ENCODE results near the gene PRORP. TPM values are rescaled to one million over a fixed set of nuclear protein-coding genes. Genes with fewer than 3 reads are reported as not detected.
"Not testable (repeated sequence)": the region's sequence is repeated elsewhere in the genome, so short reads cannot be mapped to it uniquely, and the experiment has no call there.

The PRORP gene
- total and polyA plus RNA-seq, 11 donors: 8.3 to 25.8 (median 21.1) TPM

- WGBS, 4 donors: 91 to 94% (median 94%) methylated on average over 3 of the region's 3 CpGs
- no peaks in the 10 kb centered on the region for H3K9me3 ChIP-seq
- no peak for DNase-seq
- H3K36me3 ChIP-seq: peaks cover 0 to 7% (median 0%) of the 10 kb centered on the region in 9 donors
- no peak overlapping the region for H3K4me3 ChIP-seq
- no peak for TF ChIP-seq CTCF (IDR thresholded peaks at IDR 0.05)
- TF ChIP-seq POLR2A (IDR thresholded peaks at IDR 0.05): no peak
- ATAC-seq: no peak
- H3K27me3 ChIP-seq: no peaks in the 10 kb centered on the region
- H3K4me1 ChIP-seq: no peaks in the 10 kb centered on the region
- H3K27ac ChIP-seq: no peak overlapping the region
- intact Hi-C loops (cut with DNase I): loop anchor here in 3 of 10 donors (10.0 kb wide), 3 partner anchors 67 to 537 kb away; no protein-coding TSS in a partner anchor
Measured at GRCh38 chr14:35147711-35148110, 25.4 kb downstream of the PRORP start.

GRCh38 chr14:35149239-35149638 is 26.9 kb downstream of the PRORP start:
- H3K36me3 ChIP-seq: peaks cover 0 to 6% (median 0%) of the 10 kb centered on the region in 9 donors
- no peak overlapping the region for H3K27ac ChIP-seq
- H3K4me1 ChIP-seq: peaks cover 0 to 4% (median 0%) of the 10 kb centered on the region in 12 donors
- DNase-seq (no peak), ATAC-seq (no peak)
- no peak for TF ChIP-seq CTCF (IDR thresholded peaks at IDR 0.05)
- TF ChIP-seq POLR2A (IDR thresholded peaks at IDR 0.05): no peak
- WGBS, 4 donors: 95 to 99% (median 98%) methylated on average over 4 of the region's 4 CpGs
- no peaks in the 10 kb centered on the region for H3K27me3 ChIP-seq
- intact Hi-C loops (cut with DNase I): loop anchor here in 3 of 10 donors (10.0 kb wide), 3 partner anchors 66 to 536 kb away; no protein-coding TSS in a partner anchor
- H3K4me3 ChIP-seq: no peak overlapping the region
- no peaks in the 10 kb centered on the region for H3K9me3 ChIP-seq

GRCh38 chr14:35152531-35152930 is 30.2 kb downstream of the PRORP start:
- peaks cover 0 to 34% (median 2%) of the 10 kb centered on the region in 12 donors for H3K4me1 ChIP-seq
- H3K27ac ChIP-seq; H3K36me3 ChIP-seq; H3K27me3 ChIP-seq; H3K4me3 ChIP-seq; ATAC-seq; H3K9me3 ChIP-seq; intact Hi-C loops (cut with DNase I): not testable (repeated sequence)
- DNase-seq: peak in 1 of 5 donors; percentile 54
- WGBS, 4 donors: 97 to 98% (median 98%) methylated on average over 19 to 35 of the region's 35 CpGs

- no peak for ATAC-seq
- WGBS, 4 donors: 75 to 79% (median 77%) methylated on average over 2 of the region's 2 CpGs
- no peak overlapping the region for H3K27ac ChIP-seq
- H3K36me3 ChIP-seq: peaks cover 0 to 6% (median 0%) of the 10 kb centered on the region in 9 donors
- no peak for TF ChIP-seq POLR2A (IDR thresholded peaks at IDR 0.05)
- TF ChIP-seq CTCF (IDR thresholded peaks at IDR 0.05): no peak
- no peak for DNase-seq
- intact Hi-C loops (cut with DNase I): no loop called here
- no peaks in the 10 kb centered on the region for H3K9me3 ChIP-seq
- no peaks in the 10 kb centered on the region for H3K27me3 ChIP-seq
- peaks cover 0 to 35% (median 2%) of the 10 kb centered on the region in 12 donors for H3K4me1 ChIP-seq
- no peak overlapping the region for H3K4me3 ChIP-seq
Measured at GRCh38 chr14:35154016-35154415, 31.7 kb downstream of the PRORP start.

GRCh38 chr14:35155962-35156361 is 33.6 kb downstream of the PRORP start:
- Histone ChIP-seq H3K4me1 (peaks cover 0 to 53% (median 2%) of the 10 kb centered on the region in 12 donors), H3K9me3 (no peaks in the 10 kb centered on the region), H3K27ac (peak overlapping the region in 3 of 12 donors; percentile 25 to 69 (median 29)), H3K27me3 (no peaks in the 10 kb centered on the region), H3K4me3 (no peak overlapping the region), H3K36me3 (peaks cover 0 to 11% (median 0%) of the 10 kb centered on the region in 9 donors)
- TF ChIP-seq CTCF (IDR thresholded peaks at IDR 0.05): no peak
- no peak for TF ChIP-seq POLR2A (IDR thresholded peaks at IDR 0.05)
- WGBS, 4 donors: 43 to 48% (median 44%) methylated on average over 1 of the region's 1 CpG
- DNase-seq (no peak), ATAC-seq (peak in 1 of 4 donors; percentile 42)
- intact Hi-C loops (cut with DNase I): no loop called here
